Lower leg skin (tissue), 3 donors: Measurements from ENCODE around the gene GALNT11.

ENCODE experiments used
- POLR2A ChIP-seq, 2 donors: fragments of 450-650 bp; IDR thresholded peaks; one replicate each; pipeline ENCODE4 v1.6.1; 2016 to 2017; ENCODE audit warnings: antibody characterized with exemption in 2 of 2, mild to moderate bottlenecking in 1 of 2, moderate library complexity in 1 of 2
- TF ChIP-seq, protein P1 (sequence below), 3 donors: fragments of 450-650 bp; IDR thresholded peaks; one replicate each; pipeline ENCODE4 v1.5.1; 2016; ENCODE audit warnings: antibody characterized with exemption in 3 of 3, mild to moderate bottlenecking in 3 of 3, moderate library complexity in 2 of 3

DNA sequence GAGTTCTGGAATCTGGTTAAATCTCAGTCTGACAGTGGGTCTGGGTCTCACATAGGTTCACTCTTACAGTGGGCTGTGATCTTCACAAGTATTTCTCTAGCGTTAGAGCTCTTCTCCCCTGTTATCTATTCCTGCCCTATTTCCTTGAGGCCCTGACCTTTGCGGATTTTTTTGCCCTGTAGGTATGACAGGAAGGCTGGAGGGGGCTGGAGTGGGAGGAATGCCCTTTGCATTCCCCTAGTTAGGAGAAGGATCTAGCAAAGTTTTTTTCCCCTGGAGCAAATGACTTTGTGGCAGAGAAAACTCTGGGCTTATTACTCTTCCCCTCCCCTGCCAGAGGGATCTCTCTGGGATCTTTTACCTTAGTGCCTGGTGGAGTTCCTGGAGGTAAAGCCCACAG lies 49.2 kb downstream of the GALNT11 start:
- TF ChIP-seq, protein P1, sequence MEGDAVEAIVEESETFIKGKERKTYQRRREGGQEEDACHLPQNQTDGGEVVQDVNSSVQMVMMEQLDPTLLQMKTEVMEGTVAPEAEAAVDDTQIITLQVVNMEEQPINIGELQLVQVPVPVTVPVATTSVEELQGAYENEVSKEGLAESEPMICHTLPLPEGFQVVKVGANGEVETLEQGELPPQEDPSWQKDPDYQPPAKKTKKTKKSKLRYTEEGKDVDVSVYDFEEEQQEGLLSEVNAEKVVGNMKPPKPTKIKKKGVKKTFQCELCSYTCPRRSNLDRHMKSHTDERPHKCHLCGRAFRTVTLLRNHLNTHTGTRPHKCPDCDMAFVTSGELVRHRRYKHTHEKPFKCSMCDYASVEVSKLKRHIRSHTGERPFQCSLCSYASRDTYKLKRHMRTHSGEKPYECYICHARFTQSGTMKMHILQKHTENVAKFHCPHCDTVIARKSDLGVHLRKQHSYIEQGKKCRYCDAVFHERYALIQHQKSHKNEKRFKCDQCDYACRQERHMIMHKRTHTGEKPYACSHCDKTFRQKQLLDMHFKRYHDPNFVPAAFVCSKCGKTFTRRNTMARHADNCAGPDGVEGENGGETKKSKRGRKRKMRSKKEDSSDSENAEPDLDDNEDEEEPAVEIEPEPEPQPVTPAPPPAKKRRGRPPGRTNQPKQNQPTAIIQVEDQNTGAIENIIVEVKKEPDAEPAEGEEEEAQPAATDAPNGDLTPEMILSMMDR (IDR thresholded peaks at IDR 0.05): no peak
- TF ChIP-seq POLR2A (IDR thresholded peaks at IDR 0.05): no peak
